Endodermal cell (in vitro differentiated cells): ENCODE data around the gene SYPL2. TPM values are rescaled to one million over a fixed set of nuclear protein-coding genes. Genes with fewer than 3 reads are reported as not detected.

ENCODE experiments used
- DNase-seq: peaks from one replicate; pipeline ENCODE4 v3.0.0-alpha.2; 2017
- H3K27ac ChIP-seq: 2 replicates; pipeline ENCODE4 v1.5.1; 2013; ENCODE audit warnings: mild to moderate bottlenecking, low read depth, low read length, moderate library complexity
- H3K27me3 ChIP-seq: 2 replicates; pipeline ENCODE4 v1.6.1; 2013; ENCODE audit warnings: mild to moderate bottlenecking, low read length, moderate library complexity; ENCODE audit not compliant: insufficient read depth, control insufficient read depth, poor library complexity, severe bottlenecking
- H3K36me3 ChIP-seq: 2 replicates; pipeline ENCODE4 v1.7.0; 2013; ENCODE audit warnings: mild to moderate bottlenecking, low read length, moderate library complexity; ENCODE audit not compliant: control insufficient read depth, insufficient read depth
- H3K4me1 ChIP-seq: one replicate; pipeline ENCODE4 v1.7.0; 2013; ENCODE audit warnings: low read length; ENCODE audit not compliant: control insufficient read depth, insufficient read depth
- H3K4me3 ChIP-seq: 2 replicates; pipeline ENCODE4 v1.5.1; 2013; ENCODE audit warnings: mild to moderate bottlenecking, low read length, moderate library complexity
- H3K9ac ChIP-seq: 2 replicates; pipeline ENCODE4 v1.6.1; 2013; ENCODE audit warnings: mild to moderate bottlenecking, low read length, moderate library complexity; ENCODE audit not compliant: poor library complexity, severe bottlenecking; ENCODE audit errors: extremely low read depth
- H3K9me3 ChIP-seq: 2 replicates; pipeline ENCODE4 v1.6.1; 2013; ENCODE audit warnings: mild to moderate bottlenecking, low read length, moderate library complexity; ENCODE audit not compliant: control insufficient read depth
- H3K27ac Mint-ChIP-seq: 2 replicates; pipeline ENCODE4 v1.8.0; 2020; ENCODE audit warnings: mixed read lengths
- H3K27me3 Mint-ChIP-seq: 2 replicates; pipeline ENCODE4 v1.8.0; 2021; ENCODE audit warnings: mild to moderate bottlenecking, mixed read lengths; ENCODE audit not compliant: insufficient read depth
- H3K36me3 Mint-ChIP-seq: 2 replicates; pipeline ENCODE4 v1.8.0; 2020; ENCODE audit warnings: low read depth, mixed read lengths
- H3K4me1 Mint-ChIP-seq: 2 replicates; pipeline ENCODE4 v1.8.0; 2020; ENCODE audit warnings: mixed read lengths
- H3K4me3 Mint-ChIP-seq: 2 replicates; pipeline ENCODE4 v1.8.0; 2020; ENCODE audit warnings: mild to moderate bottlenecking, moderate library complexity, mixed read lengths
- H3K9me3 Mint-ChIP-seq: 2 replicates; pipeline ENCODE4 v1.8.0; 2020; ENCODE audit warnings: mild to moderate bottlenecking, mixed read lengths
- CTCF ChIP-seq: fragments of 200-600 bp; sonication (generic); conservative IDR thresholded peaks from 2 replicates; pipeline ENCODE4 v1.5.0; 2021; ENCODE audit warnings: antibody characterized with exemption, mild to moderate bottlenecking
- WGBS, 2 experiments: methylation state at CpG; one replicate each; pipeline versions ENCODE4 v1.1.5 to v1.1.7; 2013; ENCODE audit warnings: missing lambda C conversion rate in 2 of 2, mixed read lengths in 1 of 2; ENCODE audit not compliant: insufficient coverage in 1 of 2, insufficient read length in 1 of 2; 5-methylcytosine and 5-hydroxymethylcytosine counted together
- total RNA-seq, 2 donors: library from RNA; stranded (reverse); fragmentation: NEBNext Ultra II Directional in 1 of 2; extraction: Animal tissue kit (Norgen Biotek cat#: 25700) in 1 of 2; gene quantifications; 2 replicates in 1 of 2; 3 replicates in 1 of 2; pipeline ENCODE4 v1.2.1, GENCODE V29; 2021

SYPL2 gene
- total RNA-seq, 2 donors from 2014 or later = 0.64 TPM; not detected in 1

DNA sequence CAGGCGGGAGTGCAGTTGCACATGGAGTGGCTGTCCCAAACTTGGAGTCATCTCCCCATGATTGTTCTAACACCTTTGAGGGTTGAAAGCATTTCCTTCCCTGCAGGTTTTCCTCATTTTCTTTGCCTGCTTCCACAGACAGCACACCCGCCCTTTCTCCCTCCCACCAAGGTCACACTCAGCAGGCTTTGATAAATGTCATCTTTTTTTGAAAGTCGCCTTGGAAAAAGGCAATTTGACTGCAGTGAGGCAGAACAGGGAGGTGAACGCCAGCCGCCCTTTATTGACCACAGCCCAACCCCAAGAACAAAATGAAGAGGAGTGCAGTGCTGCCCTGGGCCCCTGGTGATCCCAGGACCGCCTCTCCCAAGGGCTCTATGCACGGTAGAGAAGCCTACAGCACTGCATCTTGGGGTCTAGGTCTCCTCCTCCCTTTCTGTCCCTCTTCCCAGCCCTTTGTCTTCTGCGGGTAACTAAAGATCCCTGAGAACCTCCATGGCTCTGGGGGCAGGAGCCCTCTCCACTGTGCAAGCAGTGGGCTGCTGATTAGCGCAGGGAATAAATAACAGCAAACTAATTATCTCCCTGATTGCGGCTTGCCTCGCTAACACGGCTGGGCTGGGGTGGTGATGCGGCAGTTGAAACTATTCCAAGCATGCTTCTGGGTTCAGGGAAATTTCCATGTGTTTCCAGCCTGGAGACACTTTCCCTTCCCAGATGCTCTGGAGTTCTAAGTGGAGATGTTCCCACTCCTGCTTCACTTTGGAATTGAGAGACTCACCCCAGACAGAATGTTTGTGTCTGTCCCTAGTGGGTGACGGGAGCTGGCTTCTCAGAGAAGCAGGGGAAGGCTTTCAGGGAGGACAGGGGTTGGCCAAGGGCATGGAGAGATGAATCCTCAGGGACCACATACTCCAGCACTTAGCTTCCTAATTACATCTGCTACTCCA, 54.9 kb downstream of the SYPL2 start:
- 85 to 90% methylated on average over 9 to 14 of the region's 14 CpGs for WGBS, 2 experiments
- Histone ChIP-seq H3K27ac (no peak overlapping the region), H3K4me1 (no peaks in the 10 kb centered on the region), H3K27me3 (no peaks in the 10 kb centered on the region), H3K4me3 (no peak overlapping the region), H3K36me3 (no peaks in the 10 kb centered on the region), H3K9me3 (no peaks in the 10 kb centered on the region), H3K9ac (no peak overlapping the region)
- no peaks in the 10 kb centered on the region for H3K4me1 Mint-ChIP-seq
- peaks cover 18% of the 10 kb centered on the region for H3K27me3 Mint-ChIP-seq
- no peak overlapping the region for H3K27ac Mint-ChIP-seq
- no peak for DNase-seq
- no peak overlapping the region for H3K4me3 Mint-ChIP-seq
- peaks cover 5% of the 10 kb centered on the region for H3K9me3 Mint-ChIP-seq
- H3K36me3 Mint-ChIP-seq = no peaks in the 10 kb centered on the region
- no peak for TF ChIP-seq CTCF

DNA sequence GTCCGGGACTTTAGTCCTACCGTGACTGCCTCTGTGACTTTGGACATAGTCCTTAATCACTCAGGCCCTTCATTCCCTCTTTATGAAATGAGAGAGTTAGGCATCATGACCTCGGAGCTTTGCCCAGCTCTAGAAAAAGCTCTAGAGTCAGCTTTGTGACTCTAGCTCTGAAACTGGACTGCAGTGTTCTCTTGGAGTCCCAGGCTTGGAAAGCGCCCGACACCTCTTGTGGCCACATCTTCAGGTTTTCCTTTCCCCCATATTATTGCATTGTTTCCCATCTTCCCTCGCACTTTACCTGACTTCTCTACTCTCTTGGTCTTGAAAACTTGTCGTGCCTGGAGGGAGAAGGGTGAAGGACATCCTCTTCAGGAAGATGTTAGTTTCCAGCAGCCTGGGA, 55.7 kb downstream of the SYPL2 start:
- H3K9me3 Mint-ChIP-seq = peaks cover 5% of the 10 kb centered on the region

GRCh38 chr1:109523706-109524105, 57.4 kb downstream of the SYPL2 start:
- peaks cover 5% of the 10 kb centered on the region for H3K9me3 Mint-ChIP-seq
- no peak for TF ChIP-seq CTCF
- H3K27ac Mint-ChIP-seq = no peak overlapping the region
- H3K27me3 ChIP-seq = peaks cover 4% of the 10 kb centered on the region
- H3K27me3 Mint-ChIP-seq = peaks cover 20% of the 10 kb centered on the region
- no peaks in the 10 kb centered on the region for H3K4me1 Mint-ChIP-seq
- no peak overlapping the region for H3K27ac ChIP-seq
- no peak overlapping the region for H3K9ac ChIP-seq
- no peaks in the 10 kb centered on the region for H3K4me1 ChIP-seq
- H3K4me3 ChIP-seq = no peak overlapping the region
- DNase-seq = no peak
- no peaks in the 10 kb centered on the region for H3K36me3 Mint-ChIP-seq
- H3K9me3 ChIP-seq = no peaks in the 10 kb centered on the region
- H3K36me3 ChIP-seq = no peaks in the 10 kb centered on the region
- no peak overlapping the region for H3K4me3 Mint-ChIP-seq
- WGBS, 2 experiments = no CpG with 5 or more reads among the region's 2 CpGs

More for the DNA sequence above, 55.7 kb downstream of the SYPL2 start:
- DNase-seq = no peak
- Histone ChIP-seq H3K9me3 (no peaks in the 10 kb centered on the region), H3K27me3 (no peaks in the 10 kb centered on the region), H3K4me3 (no peak overlapping the region), H3K27ac (no peak overlapping the region), H3K36me3 (no peaks in the 10 kb centered on the region), H3K9ac (no peak overlapping the region), H3K4me1 (no peaks in the 10 kb centered on the region)
- Mint-ChIP-seq H3K36me3 (no peaks in the 10 kb centered on the region), H3K27me3 (peaks cover 20% of the 10 kb centered on the region), H3K27ac (no peak overlapping the region), H3K4me3 (no peak overlapping the region), H3K4me1 (no peaks in the 10 kb centered on the region)
- 92 to 93% methylated on average over 4 to 7 of the region's 7 CpGs for WGBS, 2 experiments
- TF ChIP-seq CTCF = no peak
